Measurements from ENCODE around the gene SEC14L1.

The SEC14L1 gene

DNA sequence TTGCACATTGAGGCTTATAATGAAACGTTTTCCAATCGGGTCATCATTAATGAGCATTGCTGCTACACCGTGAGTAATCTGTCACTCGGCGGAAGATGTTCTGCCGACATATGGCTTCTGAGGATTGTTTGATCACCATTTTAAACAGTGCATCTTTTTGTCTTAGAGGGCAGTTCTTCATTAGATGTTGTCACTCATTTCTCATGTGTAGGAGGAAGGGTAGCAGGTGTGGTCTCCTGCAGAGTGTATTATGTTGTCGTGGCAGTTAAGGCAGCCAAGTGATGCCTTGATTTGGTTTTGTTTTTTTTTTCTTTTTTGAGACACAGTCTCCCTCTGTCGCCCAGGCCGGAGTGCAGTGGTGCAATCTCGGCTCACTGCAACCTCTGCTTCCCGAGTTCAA, 50.5 kb downstream of the SEC14L1 start:
- no peak for DNase-seq (ENCODE audit: low read depth in 2 of 2)

DNA sequence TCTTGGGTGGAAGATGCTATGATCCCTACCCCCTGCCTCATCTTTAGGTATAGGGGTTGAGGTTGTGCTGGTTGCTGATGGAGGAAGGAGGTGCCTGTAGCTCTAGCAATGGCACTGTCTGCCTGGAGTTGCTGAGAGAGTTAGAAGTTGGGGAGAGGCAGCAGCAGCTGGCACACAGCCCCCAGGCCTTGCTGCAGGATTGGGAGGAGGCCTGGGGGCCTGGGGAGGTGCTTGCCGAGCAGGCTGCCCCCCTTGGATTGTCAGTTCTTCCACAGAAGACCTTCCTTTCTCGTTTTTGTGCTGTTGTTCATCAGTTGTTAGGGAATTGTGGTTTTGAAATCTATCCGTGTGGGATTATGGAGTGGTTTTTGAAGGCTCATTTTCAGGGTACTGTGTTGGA, 52.9 kb downstream of the SEC14L1 start:
- no peak for DNase-seq (ENCODE audit: low read depth in 2 of 2)

DNA sequence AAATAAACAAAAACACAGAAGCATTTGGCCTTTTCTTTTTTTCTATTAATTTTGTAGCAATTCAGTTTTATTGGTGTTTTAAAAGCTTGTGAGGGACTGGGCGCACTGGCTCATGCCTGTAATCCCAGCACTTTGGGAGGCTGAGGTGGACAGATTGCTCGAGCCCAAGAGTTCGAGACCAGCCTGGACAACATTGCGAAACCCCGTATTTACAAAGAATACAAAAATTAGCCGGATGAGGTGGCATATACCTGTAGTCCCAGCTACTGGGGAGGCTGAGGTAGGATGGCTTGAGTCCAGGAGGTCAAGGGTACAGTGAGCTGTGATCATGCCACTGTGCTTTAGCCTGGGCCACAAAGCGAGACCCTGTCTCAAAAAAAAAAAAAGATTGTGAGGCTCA, 53.4 kb downstream of the SEC14L1 start:
- no peak for DNase-seq (ENCODE audit: low read depth in 2 of 2)

DNA sequence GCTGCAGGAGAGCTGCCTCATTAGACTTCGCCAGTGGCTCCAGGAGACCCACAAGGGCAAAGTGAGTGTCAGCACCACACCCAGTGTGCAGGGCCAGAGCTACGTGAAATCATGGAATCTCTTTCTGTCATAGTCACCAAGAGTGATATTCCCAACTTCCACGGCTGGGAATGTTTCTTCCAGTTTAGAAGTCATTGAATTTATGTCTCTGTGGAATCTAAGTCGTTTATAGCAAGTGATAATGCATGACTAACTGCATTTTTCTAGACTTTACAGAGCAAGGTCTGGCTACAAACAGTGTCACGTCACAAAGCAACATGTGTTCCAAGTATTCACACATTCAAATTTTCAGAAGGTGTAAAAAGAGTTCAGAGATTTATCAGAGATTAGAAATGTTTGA, 55.5 kb downstream of the SEC14L1 start:
- no peak for DNase-seq (ENCODE audit: low read depth in 2 of 2)

DNA sequence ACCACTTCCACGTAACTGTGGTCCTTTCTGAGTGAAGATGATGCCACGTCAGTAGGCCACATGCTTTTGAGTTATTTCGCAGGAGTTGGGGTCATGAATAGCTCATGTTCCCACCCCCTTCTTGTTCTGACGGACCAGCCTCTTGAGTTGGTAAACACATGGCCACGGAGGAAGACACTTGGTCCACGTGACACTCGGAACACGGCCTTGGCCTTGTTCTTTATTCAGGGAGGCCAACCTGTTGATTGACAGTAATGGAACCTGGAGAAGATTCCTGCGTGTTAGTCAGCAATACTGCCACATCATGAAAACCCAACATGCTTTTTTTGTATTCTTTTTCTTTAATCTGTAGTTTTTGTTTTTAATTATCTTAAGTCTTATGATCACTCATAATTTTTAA, 56.3 kb downstream of the SEC14L1 start:
- no peak for DNase-seq (ENCODE audit: low read depth in 2 of 2)

DNA sequence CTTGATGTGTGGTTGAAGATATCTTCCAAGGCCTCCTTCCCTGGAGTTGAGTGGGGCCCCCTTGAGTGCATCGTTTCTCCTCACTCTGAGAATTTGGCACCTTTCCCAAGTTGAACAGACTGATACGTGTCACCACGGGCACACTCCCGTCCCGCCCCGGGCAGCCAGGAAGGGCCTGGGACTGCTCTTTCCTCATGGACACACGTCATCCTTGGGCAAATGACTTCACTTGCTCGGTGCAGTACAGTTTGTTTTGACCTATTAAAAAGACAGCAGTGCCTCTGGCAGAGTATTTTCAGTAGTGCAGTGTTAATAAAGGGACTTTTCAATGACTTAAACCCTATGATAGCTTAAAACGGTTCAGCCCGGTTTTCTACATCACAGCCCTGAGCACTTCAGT, 59.9 kb downstream of the SEC14L1 start:
- DNase-seq (ENCODE audit: low read depth in 2 of 2), result no peak

DNA sequence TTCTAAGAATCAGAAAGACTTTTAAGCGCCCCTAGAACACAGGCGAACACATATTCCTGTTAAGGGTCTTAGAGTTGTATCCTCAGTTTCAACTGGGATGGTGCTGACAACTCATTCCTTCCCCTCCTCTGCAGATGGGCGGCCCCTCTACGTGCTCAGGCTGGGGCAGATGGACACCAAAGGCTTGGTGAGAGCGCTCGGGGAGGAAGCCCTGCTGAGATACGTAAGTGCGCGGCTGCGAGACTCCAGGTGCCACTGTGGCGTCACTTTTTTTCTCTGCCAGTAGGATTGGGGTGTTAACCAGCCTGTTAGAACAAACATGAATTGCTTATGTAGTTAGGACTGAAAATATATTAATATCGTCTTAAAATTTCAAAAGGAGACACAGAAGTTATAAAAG, 62.7 kb downstream of the SEC14L1 start:
- no peak for DNase-seq (ENCODE audit: low read depth in 2 of 2)

DNA sequence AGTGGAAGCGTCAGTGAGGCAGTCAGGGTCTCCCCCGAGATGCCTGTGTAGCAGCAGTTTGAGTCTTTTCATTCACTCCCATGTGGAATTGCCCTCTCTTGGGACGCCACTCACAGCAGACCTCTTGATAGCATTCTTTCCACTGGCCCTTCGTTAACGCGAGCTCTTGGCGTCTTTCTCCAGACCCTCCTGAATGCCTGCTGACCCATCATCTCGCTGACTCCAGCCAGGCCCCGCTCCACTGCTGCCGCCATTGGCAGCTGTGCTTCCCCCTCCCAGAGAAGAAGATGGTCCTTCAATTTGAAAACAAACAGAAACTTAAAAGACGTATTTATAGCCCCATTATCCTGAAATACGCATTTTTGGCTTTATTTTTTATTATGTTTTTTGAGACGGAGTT, 63.1 kb downstream of the SEC14L1 start:
- no peak for DNase-seq (ENCODE audit: low read depth in 2 of 2)

DNA sequence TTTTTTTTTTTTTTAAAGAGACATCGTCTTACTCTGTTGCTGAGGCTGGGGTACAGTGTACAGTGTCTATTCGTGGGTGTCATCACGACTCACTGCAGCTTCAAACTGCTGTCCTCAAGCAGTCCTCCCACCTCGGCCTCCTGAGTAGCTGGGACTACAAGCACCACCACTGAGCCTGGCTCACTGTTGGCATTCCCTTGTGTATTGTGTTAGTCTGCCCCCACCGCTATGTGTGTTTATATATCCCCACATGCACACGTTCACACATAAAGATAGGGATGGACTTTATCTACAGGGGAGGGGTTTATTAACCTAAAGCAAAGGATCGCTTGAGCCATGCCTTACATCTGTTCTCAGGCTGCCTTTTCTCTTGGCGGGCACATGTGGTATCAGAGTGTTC, 63.8 kb downstream of the SEC14L1 start:
- no peak for DNase-seq (ENCODE audit: low read depth in 2 of 2)

DNA sequence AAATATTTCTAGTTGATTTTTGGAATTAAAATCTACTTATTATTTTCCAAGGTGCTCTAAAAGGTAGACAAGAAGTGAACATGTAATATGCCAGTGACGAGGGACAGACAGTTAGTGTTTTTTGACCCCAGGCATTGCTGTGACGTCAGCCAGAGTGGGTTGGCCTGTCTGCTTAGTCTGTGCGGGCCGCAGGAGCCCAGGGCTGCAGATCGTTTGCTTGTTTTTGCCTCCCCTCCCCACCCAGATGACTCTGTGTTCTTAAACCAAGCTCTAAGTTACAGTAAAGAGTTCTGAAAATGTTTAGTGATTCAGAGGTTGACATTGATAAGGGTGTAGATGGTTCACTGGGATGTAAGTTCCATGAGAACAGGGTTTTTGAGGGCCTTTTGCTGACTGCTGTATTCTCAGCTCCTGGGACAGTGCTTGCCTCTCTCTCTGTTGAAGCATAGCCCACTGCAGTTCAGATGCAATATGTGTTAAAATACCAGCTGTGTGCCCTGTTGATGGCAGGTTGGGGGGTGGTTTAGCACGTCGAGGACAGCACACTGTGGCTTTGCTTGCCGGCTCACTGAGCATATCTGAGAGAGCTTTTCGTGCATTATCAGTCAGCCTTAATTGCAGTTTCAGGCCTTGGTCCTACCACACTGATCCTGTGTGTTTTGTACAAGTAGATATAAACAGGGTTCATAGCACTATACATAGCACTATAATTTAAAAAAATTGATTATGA, 64.8 kb downstream of the SEC14L1 start:
- DNase-seq (ENCODE audit: low read depth in 2 of 2), result no peak

DNA sequence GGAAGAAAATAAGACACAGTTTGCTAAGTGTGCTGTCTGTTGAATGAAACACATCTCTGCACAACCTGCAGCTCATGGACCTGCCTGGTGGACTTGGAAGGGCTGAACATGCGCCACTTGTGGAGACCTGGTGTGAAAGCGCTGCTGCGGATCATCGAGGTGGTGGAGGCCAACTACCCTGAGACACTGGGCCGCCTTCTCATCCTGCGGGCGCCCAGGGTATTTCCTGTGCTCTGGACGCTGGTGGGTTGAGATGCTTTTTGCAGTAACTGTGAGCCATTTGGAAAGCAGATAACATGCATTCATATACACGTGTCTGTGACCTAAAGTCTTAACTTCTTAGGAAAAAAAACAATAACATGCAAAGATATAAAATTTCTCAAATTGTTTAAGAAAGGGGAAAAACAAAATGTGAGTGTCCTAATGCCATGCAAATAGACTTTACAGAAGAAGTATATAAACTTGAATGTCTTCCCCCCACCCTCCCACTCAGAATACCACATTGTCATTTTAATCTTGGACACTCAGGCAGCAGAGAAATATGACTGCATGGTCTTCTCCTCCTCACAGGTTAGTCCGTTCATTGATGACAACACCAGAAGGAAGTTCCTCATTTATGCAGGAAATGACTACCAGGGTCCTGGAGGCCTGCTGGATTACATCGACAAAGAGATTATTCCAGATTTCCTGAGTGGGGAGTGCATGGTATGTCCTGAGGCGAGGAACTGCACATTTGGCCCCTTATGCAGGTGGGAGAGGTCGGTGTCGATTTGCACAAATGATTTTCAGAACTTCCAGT, 65.6 kb downstream of the SEC14L1 start:
- DNase-seq (ENCODE audit: low read depth in 2 of 2), result no peak

DNA sequence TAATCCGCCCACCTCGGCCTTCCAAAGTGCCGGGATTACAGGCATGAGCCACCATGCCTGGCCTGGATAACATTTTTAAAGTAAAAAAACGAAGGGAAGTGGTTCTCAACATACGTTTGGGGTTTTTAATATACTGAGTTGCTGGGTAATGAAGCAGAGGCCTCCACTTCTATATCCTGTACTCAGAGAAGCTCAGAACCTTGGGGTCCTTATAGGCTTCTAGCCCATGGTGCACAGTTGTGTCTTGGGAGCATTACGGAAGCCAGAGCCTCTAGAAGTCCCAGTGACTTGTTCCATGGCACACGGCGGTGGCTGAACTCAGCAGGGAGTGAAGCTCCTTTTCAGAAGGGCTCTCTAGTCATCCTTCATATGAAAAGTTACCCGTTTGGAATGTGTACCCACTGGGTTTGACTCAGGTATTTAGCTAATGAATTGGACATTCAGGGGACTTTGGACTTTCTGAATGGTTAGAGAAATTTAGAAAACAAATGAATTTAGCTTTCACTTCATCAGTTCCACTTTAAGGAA, 67.0 kb downstream of the SEC14L1 start:
- DNase-seq (ENCODE audit: low read depth in 2 of 2), result no peak

DNA sequence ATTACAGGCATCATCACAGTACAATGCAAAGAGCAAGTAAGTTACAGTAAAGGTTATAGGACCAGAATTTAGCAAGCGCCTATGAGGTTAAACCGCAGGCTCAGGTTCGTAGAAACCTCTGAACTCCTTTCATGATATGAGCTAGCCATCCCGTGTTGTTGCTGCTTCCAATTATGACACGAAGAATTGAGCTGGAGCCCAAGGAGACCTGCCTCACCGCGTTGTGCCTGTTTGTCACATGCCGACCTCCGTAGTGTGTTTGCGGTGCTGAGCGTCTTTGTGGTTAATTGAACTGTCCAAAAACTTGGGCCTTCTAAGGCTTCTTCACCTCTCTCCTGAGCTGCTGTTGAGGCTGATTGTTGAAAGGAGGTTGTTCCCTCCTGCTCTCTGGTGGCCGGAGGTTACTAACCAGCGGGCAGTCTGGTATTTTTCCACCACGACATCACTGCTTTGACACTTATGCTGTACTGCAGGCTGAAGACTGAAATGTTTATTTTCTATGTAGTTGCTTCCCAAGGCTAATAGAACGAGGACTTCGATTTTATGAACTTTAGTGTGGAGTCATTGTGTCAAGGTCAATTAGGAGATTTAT, 67.5 kb downstream of the SEC14L1 start:
- DNase-seq (ENCODE audit: low read depth in 2 of 2), result no peak

DNA sequence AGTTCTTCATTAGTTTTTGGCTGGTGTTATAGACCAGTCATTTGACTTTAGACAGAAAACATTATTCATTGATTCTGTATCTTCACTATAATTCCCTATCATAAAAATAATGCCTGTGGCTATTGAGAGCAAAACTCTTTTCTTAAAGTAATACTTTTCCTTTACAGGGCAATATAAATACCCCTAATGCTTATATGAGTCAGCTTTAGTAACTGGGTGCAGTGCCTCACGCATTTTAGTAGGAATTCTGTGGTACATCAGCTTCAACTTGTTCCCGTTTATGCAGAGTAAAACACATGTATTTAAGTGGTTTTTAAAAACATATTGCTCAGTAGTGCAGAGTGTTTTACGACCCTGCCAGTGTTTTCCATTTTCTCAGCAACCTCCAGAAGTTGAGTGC, 68.1 kb downstream of the SEC14L1 start:
- DNase-seq (ENCODE audit: low read depth in 2 of 2), result no peak

DNA sequence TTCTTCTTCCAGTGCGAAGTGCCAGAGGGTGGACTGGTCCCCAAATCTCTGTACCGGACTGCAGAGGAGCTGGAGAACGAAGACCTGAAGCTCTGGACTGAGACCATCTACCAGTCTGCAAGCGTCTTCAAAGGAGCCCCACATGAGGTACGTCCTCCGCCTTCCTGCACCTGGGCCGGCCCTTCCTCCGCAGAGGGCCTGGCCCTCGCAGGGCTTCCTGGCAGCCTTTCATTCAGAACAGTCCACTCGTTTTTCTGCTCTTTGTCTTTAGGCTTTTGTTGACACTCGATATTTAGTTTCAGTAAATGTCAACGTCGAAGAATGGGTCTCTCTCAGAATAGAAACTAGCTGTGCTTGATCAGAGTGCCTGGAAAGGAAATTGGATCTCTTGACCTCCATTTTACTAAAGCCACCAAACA, 68.6 kb downstream of the SEC14L1 start:
- DNase-seq (ENCODE audit: low read depth in 2 of 2), result no peak

DNA sequence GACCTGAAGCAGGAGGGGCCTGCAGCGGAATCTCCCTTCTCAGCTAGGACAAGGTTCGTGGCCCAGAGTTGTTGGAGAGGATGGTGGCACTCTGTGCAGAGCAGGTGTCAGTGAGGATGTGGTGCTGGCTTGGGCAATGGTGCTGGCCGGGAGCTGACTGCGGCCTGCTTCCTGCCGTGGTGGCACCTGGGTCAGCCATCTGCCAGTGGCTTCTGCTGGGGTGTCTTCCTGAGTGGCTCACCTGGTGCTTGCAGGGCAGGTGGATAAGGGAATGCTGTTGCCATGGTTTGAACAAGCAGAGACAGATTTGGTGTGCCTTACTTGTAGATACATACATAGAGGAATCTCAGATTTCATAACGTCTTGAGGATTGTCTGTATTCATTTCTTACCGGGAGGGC, 69.6 kb downstream of the SEC14L1 start:
- DNase-seq (ENCODE audit: low read depth in 2 of 2), result no peak

DNA sequence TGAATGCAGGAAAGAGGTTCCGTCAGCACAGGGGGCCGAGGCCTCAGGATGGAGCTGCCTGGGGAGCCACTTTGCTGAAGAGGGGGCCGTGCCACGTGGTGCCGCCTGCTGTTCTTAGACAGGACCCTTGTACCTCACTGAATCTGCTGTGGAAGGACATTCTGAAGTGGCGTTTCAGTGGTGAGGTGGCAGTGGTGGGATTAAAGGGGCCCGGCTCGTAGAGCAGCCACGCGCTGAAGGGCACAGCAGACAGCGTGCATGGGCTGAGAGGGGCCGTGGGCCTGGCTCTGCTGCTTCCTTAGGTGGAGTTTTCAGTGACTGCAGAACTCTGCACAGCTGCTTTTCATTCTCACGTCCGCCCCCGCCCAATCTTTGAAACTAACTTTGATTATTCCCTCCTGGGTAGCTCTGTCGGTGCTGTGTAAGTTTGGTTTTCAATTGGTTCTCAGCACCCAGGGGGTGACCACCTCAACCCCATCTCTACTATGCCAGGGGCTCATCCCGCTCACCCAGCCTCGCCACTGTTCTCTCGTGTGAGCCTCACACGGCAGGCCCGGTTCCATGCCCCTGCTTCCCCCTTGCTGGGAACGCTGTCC, 70.3 kb downstream of the SEC14L1 start:
- no peak for DNase-seq (ENCODE audit: low read depth in 2 of 2)

DNA sequence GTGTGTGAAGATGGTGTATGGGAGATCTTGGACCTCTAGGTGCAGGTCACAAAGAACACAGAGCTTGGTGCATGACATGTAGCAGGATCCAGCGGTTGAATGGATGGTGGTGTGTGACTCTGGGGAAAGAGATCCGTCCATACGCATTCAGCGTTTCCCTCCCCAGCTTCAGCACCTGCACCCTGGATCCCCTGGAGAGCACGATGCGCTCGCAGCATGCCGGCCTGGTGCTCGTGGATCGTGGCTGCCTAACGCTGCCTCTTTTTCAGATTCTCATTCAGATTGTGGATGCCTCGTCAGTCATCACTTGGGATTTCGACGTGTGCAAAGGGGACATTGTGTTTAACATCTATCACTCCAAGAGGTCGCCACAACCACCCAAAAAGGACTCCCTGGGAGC, 70.9 kb downstream of the SEC14L1 start:
- no peak for DNase-seq (ENCODE audit: low read depth in 2 of 2)

DNA sequence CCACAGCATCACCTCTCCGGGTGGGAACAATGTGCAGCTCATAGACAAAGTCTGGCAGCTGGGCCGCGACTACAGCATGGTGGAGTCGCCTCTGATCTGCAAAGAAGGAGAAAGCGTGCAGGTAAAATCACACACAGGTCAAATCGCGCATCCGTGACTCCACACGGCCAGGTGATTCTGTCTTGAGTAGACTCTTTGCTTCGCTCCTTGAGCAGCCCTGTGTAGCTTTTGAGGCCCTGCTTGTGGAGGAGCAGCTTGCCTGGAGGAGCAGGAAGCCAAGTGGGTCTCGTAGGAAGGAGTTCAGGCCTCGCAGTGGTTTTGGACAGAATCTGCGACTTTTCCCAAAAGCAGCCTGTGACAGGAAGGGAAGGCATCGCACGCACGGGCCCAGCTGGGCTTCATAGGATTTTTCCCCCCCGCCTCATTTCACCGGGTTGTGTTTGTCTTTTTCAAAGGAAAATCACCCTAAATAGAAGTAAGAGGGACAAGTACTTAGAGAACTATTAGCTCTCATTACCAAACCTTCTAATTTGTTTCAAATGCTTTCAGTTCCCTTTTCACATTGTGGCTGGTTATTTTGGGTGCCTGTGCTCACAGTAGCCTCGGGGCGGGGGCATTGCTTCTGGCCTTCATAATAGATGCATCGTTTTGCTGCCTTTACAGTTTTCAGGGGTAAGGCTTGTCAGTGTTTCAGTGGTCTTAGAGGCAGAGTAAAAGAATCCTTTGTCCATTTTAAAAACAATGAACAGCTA, 71.5 kb downstream of the SEC14L1 start:
- no peak for DNase-seq (ENCODE audit: low read depth in 2 of 2)

DNA sequence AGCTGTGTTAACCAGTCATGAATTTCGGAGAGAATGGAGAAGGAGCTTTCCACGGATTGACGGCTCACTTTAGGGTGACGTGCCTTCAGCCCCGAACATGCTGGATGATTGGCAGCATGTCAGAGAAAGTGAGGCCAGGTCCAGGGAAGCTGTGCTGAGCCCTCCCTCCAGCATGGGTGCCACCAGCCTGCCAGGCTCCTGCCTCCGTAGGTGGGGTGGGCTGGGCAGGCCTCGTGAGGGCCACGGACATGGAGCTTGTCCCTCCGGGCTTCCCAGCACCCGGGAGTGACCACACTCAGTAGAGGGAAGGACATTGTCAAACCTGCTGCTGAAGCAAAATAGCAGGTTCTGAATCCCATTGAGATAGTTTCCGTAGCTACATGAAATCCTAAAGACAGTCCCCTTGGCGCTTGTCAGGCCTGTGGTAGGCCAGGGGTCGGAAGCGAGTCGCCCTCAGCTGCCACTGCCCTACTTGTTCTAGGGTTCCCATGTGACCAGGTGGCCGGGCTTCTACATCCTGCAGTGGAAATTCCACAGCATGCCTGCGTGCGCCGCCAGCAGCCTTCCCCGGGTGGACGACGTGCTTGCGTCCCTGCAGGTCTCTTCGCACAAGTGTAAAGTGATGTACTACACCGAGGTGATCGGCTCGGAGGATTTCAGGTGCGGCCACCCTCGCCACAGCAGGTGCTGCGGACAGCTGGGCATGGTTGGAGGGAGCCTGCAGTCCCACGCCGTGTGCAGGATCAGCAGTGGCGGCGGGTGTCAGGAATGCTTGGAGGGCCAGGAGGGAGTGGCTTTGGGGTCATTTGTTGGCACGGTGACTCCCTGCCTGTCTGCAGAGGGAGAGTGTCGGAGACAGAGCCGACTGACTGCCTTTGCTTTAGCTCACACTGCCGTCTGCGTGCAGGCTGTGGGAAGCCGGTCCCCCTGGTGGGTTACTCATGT, 72.3 kb downstream of the SEC14L1 start:
- no peak for DNase-seq (ENCODE audit: low read depth in 2 of 2)

DNA sequence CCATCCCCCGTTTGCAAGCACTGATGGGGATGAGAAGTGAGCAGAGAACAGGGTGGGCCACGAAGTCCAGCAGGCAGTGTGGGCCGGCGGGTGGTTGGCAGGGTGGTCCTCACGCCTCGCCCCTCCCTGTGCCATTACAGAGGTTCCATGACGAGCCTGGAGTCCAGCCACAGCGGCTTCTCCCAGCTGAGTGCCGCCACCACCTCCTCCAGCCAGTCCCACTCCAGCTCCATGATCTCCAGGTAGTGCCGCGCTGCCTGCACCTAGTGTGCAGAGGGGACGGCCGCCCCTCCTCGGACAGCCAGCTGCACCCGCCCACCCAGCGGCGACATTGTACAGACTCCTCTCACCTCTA, 73.0 kb downstream of the SEC14L1 start:
- DNase-seq (ENCODE audit: low read depth in 2 of 2), result no peak

Measured in stimulated activated CD8-positive, alpha-beta memory T cell treated with anti-CD3 and anti-CD28 coated beads, Interleukin-15, amount 100 ng/mL, for 48 hours (primary cell).